ENCODE data around the gene MYCL. TPM values are rescaled to one million over a fixed set of nuclear protein-coding genes. Genes with fewer than 3 reads are reported as not detected.

MYCL gene
- total RNA-seq, 4 donors from 2014 or later: 0.35 to 1.1 TPM; not detected in 2

DNA sequence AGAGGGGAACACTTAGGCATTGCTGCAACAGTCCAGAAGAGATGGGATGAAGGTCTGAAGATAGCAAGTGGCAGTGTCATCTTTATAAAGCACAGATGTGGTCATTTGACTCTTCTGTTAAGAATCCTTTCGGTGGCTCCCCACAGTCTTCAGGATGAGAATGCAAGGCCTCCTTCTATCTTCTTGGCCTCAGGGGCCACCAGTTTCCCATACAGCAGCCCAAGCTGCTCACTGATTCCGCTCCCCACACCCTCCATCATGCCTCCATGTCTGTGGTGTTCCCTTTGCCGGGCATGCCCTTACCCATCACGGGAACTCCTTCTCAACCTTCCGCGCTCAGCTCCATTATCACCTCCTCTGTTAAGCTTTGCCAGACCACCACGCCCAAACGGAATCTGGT is 37.1 kb upstream of the MYCL start:
- intact Hi-C loops (cut with DNase I; ENCODE audit: low total_unique reads): no loop called here

DNA sequence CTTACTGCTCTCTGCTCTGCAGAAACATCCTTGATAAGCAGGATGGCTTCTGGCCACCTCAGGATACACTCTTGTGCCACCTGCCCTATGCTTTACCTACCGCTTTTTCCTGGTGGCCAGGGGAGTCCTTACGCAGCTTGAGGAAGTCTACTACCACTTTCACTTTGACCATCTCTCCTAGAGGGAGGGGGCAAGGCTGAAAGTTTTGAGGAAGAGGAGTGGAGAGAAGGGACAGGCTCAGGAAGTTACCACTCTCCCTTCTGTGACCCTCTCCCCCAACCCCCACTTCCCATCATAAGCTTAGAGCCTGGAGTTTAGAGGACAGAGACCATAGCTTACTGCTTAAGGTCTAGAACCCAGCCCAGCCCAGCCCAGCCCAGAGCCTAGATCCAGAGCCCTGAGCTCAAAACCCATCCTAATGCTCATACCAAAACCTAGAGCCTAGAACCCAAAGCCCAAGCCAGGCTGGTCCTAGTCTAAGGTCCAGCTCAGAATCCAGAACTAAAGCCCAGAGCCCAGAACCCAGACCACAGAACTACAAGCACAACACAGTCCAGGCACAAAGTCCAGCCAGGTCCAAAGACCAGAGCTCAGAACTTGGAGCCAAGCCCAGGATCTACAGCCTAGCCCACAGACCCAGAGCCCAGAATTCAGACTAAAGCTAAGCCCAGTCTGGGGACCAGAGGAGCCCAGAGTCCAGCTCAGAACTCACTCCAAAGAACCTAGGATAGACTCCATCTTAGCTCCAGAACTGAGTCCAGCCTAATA is 35.2 kb upstream of the MYCL start:
- peak in 1 of 2 donors; percentile 34 for ATAC-seq
- no peaks in the 10 kb centered on the region for H3K4me1 ChIP-seq
- H3K27me3 ChIP-seq: no peaks in the 10 kb centered on the region
- no peak overlapping the region for H3K27ac ChIP-seq
- no peaks in the 10 kb centered on the region for H3K9me3 ChIP-seq
- intact Hi-C loops (cut with DNase I; ENCODE audit: low total_unique reads): no loop called here
- TF ChIP-seq POLR2A (IDR thresholded peaks at IDR 0.05): no peak
- TF ChIP-seq, protein P1, sequence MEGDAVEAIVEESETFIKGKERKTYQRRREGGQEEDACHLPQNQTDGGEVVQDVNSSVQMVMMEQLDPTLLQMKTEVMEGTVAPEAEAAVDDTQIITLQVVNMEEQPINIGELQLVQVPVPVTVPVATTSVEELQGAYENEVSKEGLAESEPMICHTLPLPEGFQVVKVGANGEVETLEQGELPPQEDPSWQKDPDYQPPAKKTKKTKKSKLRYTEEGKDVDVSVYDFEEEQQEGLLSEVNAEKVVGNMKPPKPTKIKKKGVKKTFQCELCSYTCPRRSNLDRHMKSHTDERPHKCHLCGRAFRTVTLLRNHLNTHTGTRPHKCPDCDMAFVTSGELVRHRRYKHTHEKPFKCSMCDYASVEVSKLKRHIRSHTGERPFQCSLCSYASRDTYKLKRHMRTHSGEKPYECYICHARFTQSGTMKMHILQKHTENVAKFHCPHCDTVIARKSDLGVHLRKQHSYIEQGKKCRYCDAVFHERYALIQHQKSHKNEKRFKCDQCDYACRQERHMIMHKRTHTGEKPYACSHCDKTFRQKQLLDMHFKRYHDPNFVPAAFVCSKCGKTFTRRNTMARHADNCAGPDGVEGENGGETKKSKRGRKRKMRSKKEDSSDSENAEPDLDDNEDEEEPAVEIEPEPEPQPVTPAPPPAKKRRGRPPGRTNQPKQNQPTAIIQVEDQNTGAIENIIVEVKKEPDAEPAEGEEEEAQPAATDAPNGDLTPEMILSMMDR (IDR thresholded peaks at IDR 0.05 in 4 of 5, conservative IDR thresholded peaks at IDR 0.05 in 1 of 5): no peak
- in situ Hi-C loops (cut with MboI; ENCODE audit: low sequenced_read_pairs in 4 of 4): no loop called here
- H3K36me3 ChIP-seq: no peaks in the 10 kb centered on the region
- no peak overlapping the region for H3K4me3 ChIP-seq
- DNase-seq: no peak

More for the DNA sequence above, 37.1 kb upstream of the MYCL start:
- no peaks in the 10 kb centered on the region for H3K36me3 ChIP-seq
- no peaks in the 10 kb centered on the region for H3K9me3 ChIP-seq
- no peak overlapping the region for H3K27ac ChIP-seq
- TF ChIP-seq, protein P1 (IDR thresholded peaks at IDR 0.05 in 4 of 5, conservative IDR thresholded peaks at IDR 0.05 in 1 of 5): no peak
- TF ChIP-seq POLR2A (IDR thresholded peaks at IDR 0.05): no peak
- ATAC-seq (no peak), DNase-seq (no peak)
- in situ Hi-C loops (cut with MboI; ENCODE audit: low sequenced_read_pairs in 4 of 4): no loop called here
- H3K4me1 ChIP-seq: no peaks in the 10 kb centered on the region
- no peak overlapping the region for H3K4me3 ChIP-seq
- H3K27me3 ChIP-seq: no peaks in the 10 kb centered on the region

DNA sequence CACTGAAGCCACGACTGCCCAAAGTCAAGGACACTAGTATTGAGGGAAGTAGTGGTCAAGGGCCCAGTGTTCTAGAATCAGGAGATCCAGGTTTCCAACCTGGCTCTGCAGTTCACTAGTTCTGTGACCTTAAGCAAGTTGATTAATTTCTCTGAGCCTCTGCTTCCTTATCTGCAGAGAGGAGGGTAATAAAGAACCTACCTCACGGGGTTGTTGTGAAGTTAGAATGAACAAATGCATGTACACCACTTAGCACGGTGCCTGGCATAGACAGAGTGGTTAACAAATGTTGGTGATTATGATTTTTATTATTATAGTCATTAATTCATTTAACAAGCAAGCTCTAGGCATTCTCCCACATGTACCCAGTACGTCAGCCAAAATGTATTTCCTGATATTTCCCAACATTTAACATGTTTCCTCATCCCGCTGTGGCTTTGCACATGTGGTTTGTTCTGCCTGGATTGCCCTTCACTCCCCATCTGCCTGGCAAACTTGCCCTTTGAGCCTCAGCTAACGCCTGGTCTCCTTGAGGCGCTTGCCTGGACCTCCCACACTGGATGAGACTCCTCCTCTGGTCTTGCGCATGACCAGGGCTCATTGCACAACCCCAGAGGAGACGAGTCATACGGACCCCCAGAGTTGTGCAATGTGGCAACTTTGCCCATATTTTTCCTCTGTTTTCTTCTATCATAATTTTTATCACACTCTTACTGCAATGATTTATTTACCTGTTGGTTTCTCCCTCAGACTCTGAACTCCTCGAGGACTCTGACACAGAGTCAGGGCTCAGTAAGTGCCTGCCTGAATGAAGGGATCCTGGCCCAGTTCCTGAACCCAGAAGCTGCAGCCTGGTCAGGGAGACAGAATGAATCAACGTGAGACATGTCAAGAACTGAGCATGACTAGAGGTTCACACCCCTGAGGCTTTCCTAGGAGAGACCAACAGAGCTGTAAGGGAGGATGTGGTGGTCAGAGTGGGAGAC is 32.5 kb upstream of the MYCL start:
- no peak for TF ChIP-seq POLR2A (IDR thresholded peaks at IDR 0.05)
- TF ChIP-seq, protein P1 (IDR thresholded peaks at IDR 0.05 in 4 of 5, conservative IDR thresholded peaks at IDR 0.05 in 1 of 5): no peak
- intact Hi-C loops (cut with DNase I; ENCODE audit: low total_unique reads) (no loop called here), in situ Hi-C loops (cut with MboI; ENCODE audit: low sequenced_read_pairs in 4 of 4) (no loop called here)
- Histone ChIP-seq H3K36me3 (no peaks in the 10 kb centered on the region), H3K27me3 (no peaks in the 10 kb centered on the region), H3K4me3 (no peak overlapping the region), H3K27ac (peak overlapping the region in 3 of 4 donors; percentile 33 to 56 (median 41)), H3K9me3 (no peaks in the 10 kb centered on the region), H3K4me1 (no peaks in the 10 kb centered on the region)
- ATAC-seq (peak; percentile 69 to 80), DNase-seq (peak; percentile 64 to 77)

DNA sequence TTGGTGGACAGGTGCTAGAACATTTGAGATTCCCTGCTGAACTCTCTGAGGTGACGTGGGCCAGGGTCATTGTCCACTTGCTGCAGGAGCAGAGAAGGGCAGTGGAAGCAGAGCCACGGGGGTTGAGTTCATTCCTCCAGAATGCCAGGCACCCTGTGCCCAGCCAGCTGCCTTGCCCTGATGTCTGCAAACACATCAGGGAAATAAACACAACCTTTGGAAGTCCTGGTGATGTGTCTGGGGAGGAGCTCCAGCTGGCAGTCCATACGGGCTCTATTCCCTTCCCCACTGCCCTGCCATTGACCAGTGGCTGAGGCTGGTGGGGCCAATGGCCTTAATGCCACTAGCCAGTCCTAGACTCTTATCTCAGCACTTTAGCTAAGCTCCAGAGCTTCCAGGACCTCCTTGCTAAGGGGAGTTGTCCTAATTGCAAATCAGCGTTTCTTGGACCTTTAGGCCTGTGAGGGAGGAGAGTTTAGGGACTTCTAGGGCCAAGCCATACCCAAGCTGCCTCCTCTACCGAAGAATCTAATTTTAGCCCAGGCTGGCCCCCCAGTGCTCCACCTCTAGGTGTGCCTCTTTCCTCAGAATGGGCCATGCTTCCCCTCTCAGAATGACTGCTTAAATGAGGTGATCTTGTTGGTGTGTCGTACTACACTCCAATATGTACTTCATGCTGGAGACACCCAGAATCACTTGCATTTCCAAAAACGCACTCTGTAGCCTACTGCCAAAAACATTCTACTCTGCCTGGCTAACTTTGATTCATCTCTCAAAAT is 27.3 kb upstream of the MYCL start:
- Histone ChIP-seq H3K4me1 (no peaks in the 10 kb centered on the region), H3K27ac (no peak overlapping the region), H3K27me3 (no peaks in the 10 kb centered on the region), H3K4me3 (no peak overlapping the region), H3K9me3 (no peaks in the 10 kb centered on the region), H3K36me3 (no peaks in the 10 kb centered on the region)
- intact Hi-C loops (cut with DNase I; ENCODE audit: low total_unique reads) (no loop called here), in situ Hi-C loops (cut with MboI; ENCODE audit: low sequenced_read_pairs in 4 of 4) (loop anchor here in 2 of 4 donors (10.0 kb wide), 2 partner anchors 46 to 106 kb away; no protein-coding TSS in a partner anchor)
- no peak for DNase-seq
- TF ChIP-seq POLR2A (IDR thresholded peaks at IDR 0.05): no peak
- TF ChIP-seq, protein P1 (IDR thresholded peaks at IDR 0.05 in 4 of 5, conservative IDR thresholded peaks at IDR 0.05 in 1 of 5): no peak
- no peak for ATAC-seq
